ENCODE data around the gene ARHGEF28. TPM values are rescaled to one million over a fixed set of nuclear protein-coding genes. Genes with fewer than 3 reads are reported as not detected.

The ARHGEF28 gene
- total and polyA plus RNA-seq, 2 of the 4 experiments (the other 2 are of a cell fraction), result 3.6 to 16.0 TPM

DNA sequence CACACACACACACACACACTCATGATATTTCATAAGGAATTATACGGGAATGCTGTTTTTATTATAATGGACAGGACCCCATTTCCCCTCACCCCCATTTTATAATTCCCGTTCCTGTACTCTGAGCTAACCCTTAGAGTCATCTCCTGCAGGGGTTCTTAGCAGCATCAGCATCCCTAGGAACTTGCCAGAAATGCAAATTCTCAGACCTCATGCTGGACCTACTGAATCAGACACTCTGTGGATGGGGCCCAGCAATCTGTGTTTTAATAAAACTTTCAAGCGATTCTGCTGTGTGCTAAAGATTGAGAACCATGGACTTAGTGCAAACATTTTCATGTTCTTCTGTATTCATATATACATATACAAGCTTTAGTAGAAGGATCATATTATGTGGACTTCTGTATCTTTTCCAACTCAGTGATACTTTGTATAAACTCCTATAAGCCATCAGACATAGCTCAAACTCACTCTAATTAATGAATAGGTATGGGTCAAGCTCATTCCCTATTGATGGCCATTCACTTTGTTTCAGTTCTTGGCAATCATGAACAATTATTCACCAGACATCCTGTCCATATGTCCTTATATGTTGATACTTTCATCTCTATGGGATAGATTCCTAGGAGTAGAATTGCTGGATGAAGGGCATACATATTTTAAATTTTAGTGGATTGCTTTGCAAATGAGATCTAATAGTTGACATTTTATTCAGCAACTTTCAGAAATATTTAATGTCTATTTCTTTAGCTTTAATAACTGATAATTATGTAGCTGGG lies 65.5 kb downstream of the ARHGEF28 start:
- Histone ChIP-seq H3K4me3 (ENCODE audit: insufficient read depth, low read depth, low read length) (no peak overlapping the region), H3K36me3 (ENCODE audit: control insufficient read depth, insufficient read depth, low read length) (no peaks in the 10 kb centered on the region; the same call in 1 of the 2 replicates), H3K9me1 (ENCODE audit: insufficient read depth, low read length) (peaks cover 14% of the 10 kb centered on the region), H2BK5ac (ENCODE audit: low read depth, low read length, poor library complexity, severe bottlenecking) (peak overlapping the region; percentile 89), H3K4ac (ENCODE audit: low read depth, low read length) (peak overlapping the region; percentile 42), H3K4me1 (ENCODE audit: control insufficient read depth, insufficient read depth, low read length) (peaks cover 19% of the 10 kb centered on the region), H4K8ac (ENCODE audit: low read depth in 2 of 2, low read length in 2 of 2) (no peak overlapping the region; a peak in 1 of 4 replicates), H2BK120ac (ENCODE audit: low read depth, low read length) (peak overlapping the region; percentile 28; the same call in 1 of the 2 replicates), H3K56ac (ENCODE audit: extremely low read depth, insufficient read depth, low read length) (0 out of 2 replicates have a peak overlapping the region, but pooled peaks have one; percentile 46), H3K4me2 (ENCODE audit: low read depth, low read length) (no peak overlapping the region; the same call in 1 of the 2 replicates), H3K79me1 (ENCODE audit: low read depth in 1 of 2, low read length in 2 of 2) (peaks cover 7 to 62% of the 10 kb centered on the region in 2 experiments; a peak in 3 of 4 replicates), H3K14ac (replicated peaks; ENCODE audit: low read depth, low read length) (peak overlapping the region; percentile 33; the same call in 1 of the 2 replicates), H3K9me3 (ENCODE audit: control insufficient read depth, insufficient read depth, low read length) (no peaks in the 10 kb centered on the region), H3K23ac (ENCODE audit: low read depth, low read length) (peak overlapping the region; percentile 65), H3K9ac (ENCODE audit: low read depth, low read length) (no peak overlapping the region), H2AK5ac (ENCODE audit: low read depth, low read length) (peak overlapping the region; percentile 41), H3K27ac (ENCODE audit: insufficient read depth, low read length) (no peak overlapping the region), H3K18ac (ENCODE audit: low read depth, low read length) (no peak overlapping the region), H3K27me3 (ENCODE audit: control insufficient read depth, insufficient read depth, low read length) (no peaks in the 10 kb centered on the region), H4K5ac (ENCODE audit: low read depth, low read length) (no peak overlapping the region), H2BK20ac (ENCODE audit: low read depth, low read length) (peak overlapping the region; percentile 63), H2AK9ac (replicated peaks; ENCODE audit: low read depth, low read length, poor library complexity) (no peak overlapping the region), H4K91ac (ENCODE audit: insufficient read depth, low read depth, low read length) (peak overlapping the region; percentile 25; the same call in 1 of the 2 replicates), H2BK15ac (ENCODE audit: low read depth, low read length) (no peak overlapping the region; the same call in 2 of the 3 replicates), H2AFZ (replicated peaks; ENCODE audit: low read length, poor library complexity) (no peak overlapping the region), H4K20me1 (ENCODE audit: insufficient read depth, low read length) (no peaks in the 10 kb centered on the region)
- POLR2A ChIA-PET (ENCODE audit: unreplicated experiment), result no interaction called here
- ATAC-seq (ENCODE audit: low read depth) (no peak), DNase-seq (peak; percentile 52)
- in situ Hi-C loops (cut with MboI; ENCODE audit: low sequenced_read_pairs), result no loop called here
- intact Hi-C loops (cut with micrococcal nuclease), result loop anchor here (2.0 to 5.0 kb wide), 2 partner anchors 64 to 101 kb away; partner anchors contain the start of gene ARHGEF28
- WGBS, 2 experiments (ENCODE audit: extremely low coverage in 2 of 2, insufficient read length in 1 of 2), result no CpG with 5 or more reads among the region's 3 CpGs
- dilution Hi-C loops (cut with HindIII; ENCODE audit: low sequenced_read_pairs, unreplicated experiment), result no loop called here
- CTCF ChIA-PET, result interaction anchor here (0.9 to 1.6 kb wide), 2 partner anchors 16 to 101 kb away, joined by 3 to 5 read pairs; no protein-coding TSS in a partner anchor
- BruUV-seq (replicated peaks), result no TSS peak
- TF ChIP-seq FOS (IDR thresholded peaks at IDR 0.05; ENCODE audit: low read depth, low read length) (no peak), POLR2A (IDR thresholded peaks at IDR 0.05; ENCODE audit: low read depth, low read length) (no peak), NFE2L2 (IDR thresholded peaks at IDR 0.05; ENCODE audit: low read depth, low read length) (no peak), RAD21 (IDR thresholded peaks at IDR 0.05; ENCODE audit: low read length) (no peak), BHLHE40 (IDR thresholded peaks at IDR 0.05; ENCODE audit: low read depth, low read length) (no peak), MAFK (IDR thresholded peaks at IDR 0.05; ENCODE audit: low read depth, low read length) (no peak), SMC3 (IDR thresholded peaks at IDR 0.05; ENCODE audit: low read depth, low read length) (no peak), RCOR1 (IDR thresholded peaks at IDR 0.05; ENCODE audit: insufficient replicate concordance, low read length) (no peak), CHD1 (IDR thresholded peaks at IDR 0.05; ENCODE audit: low read depth, low read length) (no peak), RFX5 (IDR thresholded peaks at IDR 0.05; ENCODE audit: low read depth, low read length) (no peak), CEBPB (IDR thresholded peaks at IDR 0.05; ENCODE audit: low read depth, low read length) (no peak), MAZ (IDR thresholded peaks at IDR 0.05; ENCODE audit: borderline replicate concordance, low read depth, low read length) (no peak), MXI1 (IDR thresholded peaks at IDR 0.05; ENCODE audit: borderline replicate concordance, low read depth, low read length) (no peak)
- TF ChIP-seq, protein P1, sequence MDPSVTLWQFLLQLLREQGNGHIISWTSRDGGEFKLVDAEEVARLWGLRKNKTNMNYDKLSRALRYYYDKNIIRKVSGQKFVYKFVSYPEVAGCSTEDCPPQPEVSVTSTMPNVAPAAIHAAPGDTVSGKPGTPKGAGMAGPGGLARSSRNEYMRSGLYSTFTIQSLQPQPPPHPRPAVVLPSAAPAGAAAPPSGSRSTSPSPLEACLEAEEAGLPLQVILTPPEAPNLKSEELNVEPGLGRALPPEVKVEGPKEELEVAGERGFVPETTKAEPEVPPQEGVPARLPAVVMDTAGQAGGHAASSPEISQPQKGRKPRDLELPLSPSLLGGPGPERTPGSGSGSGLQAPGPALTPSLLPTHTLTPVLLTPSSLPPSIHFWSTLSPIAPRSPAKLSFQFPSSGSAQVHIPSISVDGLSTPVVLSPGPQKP (IDR thresholded peaks at IDR 0.05; ENCODE audit: borderline replicate concordance, low read depth, low read length), result no peak
- TF ChIP-seq, protein P2, sequence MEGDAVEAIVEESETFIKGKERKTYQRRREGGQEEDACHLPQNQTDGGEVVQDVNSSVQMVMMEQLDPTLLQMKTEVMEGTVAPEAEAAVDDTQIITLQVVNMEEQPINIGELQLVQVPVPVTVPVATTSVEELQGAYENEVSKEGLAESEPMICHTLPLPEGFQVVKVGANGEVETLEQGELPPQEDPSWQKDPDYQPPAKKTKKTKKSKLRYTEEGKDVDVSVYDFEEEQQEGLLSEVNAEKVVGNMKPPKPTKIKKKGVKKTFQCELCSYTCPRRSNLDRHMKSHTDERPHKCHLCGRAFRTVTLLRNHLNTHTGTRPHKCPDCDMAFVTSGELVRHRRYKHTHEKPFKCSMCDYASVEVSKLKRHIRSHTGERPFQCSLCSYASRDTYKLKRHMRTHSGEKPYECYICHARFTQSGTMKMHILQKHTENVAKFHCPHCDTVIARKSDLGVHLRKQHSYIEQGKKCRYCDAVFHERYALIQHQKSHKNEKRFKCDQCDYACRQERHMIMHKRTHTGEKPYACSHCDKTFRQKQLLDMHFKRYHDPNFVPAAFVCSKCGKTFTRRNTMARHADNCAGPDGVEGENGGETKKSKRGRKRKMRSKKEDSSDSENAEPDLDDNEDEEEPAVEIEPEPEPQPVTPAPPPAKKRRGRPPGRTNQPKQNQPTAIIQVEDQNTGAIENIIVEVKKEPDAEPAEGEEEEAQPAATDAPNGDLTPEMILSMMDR (conservative IDR thresholded peaks at IDR 0.05; ENCODE audit: low read depth, low read length), result no peak
